ENCODE data around the gene FYN. TPM values are rescaled to one million over a fixed set of nuclear protein-coding genes. Genes with fewer than 3 reads are reported as not detected.

The FYN gene
- total and polyA plus RNA-seq, 2 donors = 93.9 to 97.6 TPM

DNA sequence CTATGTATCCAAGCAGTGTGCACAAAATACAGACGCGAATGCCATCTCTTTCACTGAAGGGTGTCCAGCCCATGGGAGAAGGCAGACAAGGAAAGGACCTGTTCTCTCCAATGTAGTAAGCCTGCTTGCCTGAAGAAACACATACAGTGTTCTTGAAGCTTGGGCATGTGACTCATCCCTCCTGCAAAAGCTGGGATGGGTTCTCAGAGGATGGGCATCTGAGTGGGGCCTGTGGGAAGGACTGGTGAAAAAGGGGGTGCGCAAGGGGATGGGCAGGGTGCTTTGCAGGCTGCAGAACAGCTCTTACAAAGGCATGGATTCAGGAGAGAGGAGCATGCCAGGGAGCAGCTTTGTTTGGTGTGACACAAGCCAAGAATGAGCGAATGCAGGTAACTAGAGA is 128.1 kb downstream of the FYN start:
- H3K9me3 ChIP-seq (ENCODE audit: control insufficient read depth in 2 of 2, insufficient read depth in 1 of 2, low read length in 1 of 2) = no peaks in the 10 kb centered on the region
- 98% methylated on average over 4 of the region's 4 CpGs for WGBS
- no peak overlapping the region for H3K27ac ChIP-seq (ENCODE audit: low read depth in 1 of 2, low read length in 1 of 2)
- DNase-seq (ENCODE audit: low read depth in 6 of 9, low spot score in 9 of 9) = no peak
- H3K27me3 ChIP-seq (ENCODE audit: control insufficient read depth in 2 of 2, insufficient read depth in 1 of 2, low read length in 1 of 2) = no peaks in the 10 kb centered on the region
- H3K4me1 ChIP-seq (ENCODE audit: control insufficient read depth in 2 of 2, insufficient read depth in 2 of 2, low read length in 2 of 2) = peaks cover 23 to 28% of the 10 kb centered on the region in 2 donors
- H3K36me3 ChIP-seq (ENCODE audit: control insufficient read depth in 2 of 2, insufficient read depth in 2 of 2, low read length in 1 of 2) = peaks cover 4 to 32% of the 10 kb centered on the region in 2 donors
- no peak overlapping the region for H3K4me3 ChIP-seq (ENCODE audit: low read length in 2 of 2)

DNA sequence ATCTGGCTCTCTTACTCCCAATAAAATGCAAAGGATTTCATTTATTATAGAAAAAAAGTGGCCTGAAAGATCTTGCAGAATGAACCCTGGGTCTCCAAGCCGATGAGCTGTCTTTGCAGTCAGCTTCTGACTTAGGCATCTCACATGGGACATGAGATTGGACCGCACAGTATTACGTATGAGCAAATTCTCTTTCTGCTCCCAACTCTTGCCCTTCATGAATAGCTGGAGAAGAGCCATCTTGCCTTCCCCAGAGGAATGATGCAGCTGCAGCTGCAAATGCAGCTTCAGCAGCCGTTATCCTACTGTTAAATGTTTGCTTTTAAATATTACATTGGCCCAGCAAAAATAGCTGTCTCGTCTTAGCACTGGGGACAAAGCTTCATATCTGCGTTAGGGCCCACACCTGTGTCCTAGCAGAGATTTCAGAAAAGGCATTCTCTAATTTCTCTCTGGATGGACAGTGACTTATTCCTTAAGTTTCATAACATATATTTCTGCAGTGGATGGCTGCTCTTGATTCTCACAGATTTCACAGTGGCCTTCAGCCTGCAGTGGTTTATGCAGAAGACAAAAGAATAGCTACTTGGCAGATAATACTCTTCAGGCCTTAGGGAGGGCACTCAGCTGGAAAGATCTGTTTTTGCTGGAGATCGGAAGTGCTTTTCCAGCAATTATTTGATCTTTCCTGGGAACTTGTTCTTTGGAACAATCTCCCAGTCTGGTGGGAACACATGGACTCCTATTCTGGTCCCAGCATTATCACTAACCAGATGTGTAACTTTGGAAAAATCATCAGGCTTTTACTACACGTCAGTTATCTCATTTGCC is 129.2 kb downstream of the FYN start:
- Histone ChIP-seq H3K9me3 (ENCODE audit: control insufficient read depth in 2 of 2, insufficient read depth in 1 of 2, low read length in 1 of 2) (no peaks in the 10 kb centered on the region), H3K4me1 (ENCODE audit: control insufficient read depth in 2 of 2, insufficient read depth in 2 of 2, low read length in 2 of 2) (peaks cover 20 to 25% of the 10 kb centered on the region in 2 donors), H3K36me3 (ENCODE audit: control insufficient read depth in 2 of 2, insufficient read depth in 2 of 2, low read length in 1 of 2) (peaks cover 4 to 38% of the 10 kb centered on the region in 2 donors), H3K4me3 (ENCODE audit: low read length in 2 of 2) (no peak overlapping the region), H3K27ac (ENCODE audit: low read depth in 1 of 2, low read length in 1 of 2) (peak overlapping the region in 1 of 2 donors; percentile 20), H3K27me3 (ENCODE audit: control insufficient read depth in 2 of 2, insufficient read depth in 1 of 2, low read length in 1 of 2) (no peaks in the 10 kb centered on the region)
- DNase-seq (ENCODE audit: low read depth in 6 of 9, low spot score in 9 of 9) = no peak
- 97% methylated on average over 8 of the region's 8 CpGs for WGBS

- 96% methylated on average over 5 of the region's 5 CpGs for WGBS
- Histone ChIP-seq H3K27me3 (ENCODE audit: control insufficient read depth in 2 of 2, insufficient read depth in 1 of 2, low read length in 1 of 2) (no peaks in the 10 kb centered on the region), H3K27ac (ENCODE audit: low read depth in 1 of 2, low read length in 1 of 2) (no peak overlapping the region), H3K4me3 (ENCODE audit: low read length in 2 of 2) (no peak overlapping the region), H3K9me3 (ENCODE audit: control insufficient read depth in 2 of 2, insufficient read depth in 1 of 2, low read length in 1 of 2) (no peaks in the 10 kb centered on the region), H3K4me1 (ENCODE audit: control insufficient read depth in 2 of 2, insufficient read depth in 2 of 2, low read length in 2 of 2) (peaks cover 17 to 25% of the 10 kb centered on the region in 2 donors), H3K36me3 (ENCODE audit: control insufficient read depth in 2 of 2, insufficient read depth in 2 of 2, low read length in 1 of 2) (peaks cover 10 to 44% of the 10 kb centered on the region in 2 donors)
- DNase-seq (ENCODE audit: low read depth in 6 of 9, low spot score in 9 of 9) = no peak
Observed at GRCh38 chr6:111743360-111743759, 129.9 kb downstream of the FYN start.

GRCh38 chr6:111741177-111741952 is 131.9 kb downstream of the FYN start:
- H3K36me3 ChIP-seq (ENCODE audit: control insufficient read depth in 2 of 2, insufficient read depth in 2 of 2, low read length in 1 of 2) = peaks cover 11 to 43% of the 10 kb centered on the region in 2 donors
- peaks cover under 1 to 12% of the 10 kb centered on the region in 2 donors for H3K4me1 ChIP-seq (ENCODE audit: control insufficient read depth in 2 of 2, insufficient read depth in 2 of 2, low read length in 2 of 2)
- H3K27me3 ChIP-seq (ENCODE audit: control insufficient read depth in 2 of 2, insufficient read depth in 1 of 2, low read length in 1 of 2) = no peaks in the 10 kb centered on the region
- no peaks in the 10 kb centered on the region for H3K9me3 ChIP-seq (ENCODE audit: control insufficient read depth in 2 of 2, insufficient read depth in 1 of 2, low read length in 1 of 2)
- H3K4me3 ChIP-seq (ENCODE audit: low read length in 2 of 2) = no peak overlapping the region
- WGBS = 96% methylated on average over 5 of the region's 5 CpGs
- DNase-seq (ENCODE audit: low read depth in 6 of 9, low spot score in 9 of 9) = no peak
- H3K27ac ChIP-seq (ENCODE audit: low read depth in 1 of 2, low read length in 1 of 2) = no peak overlapping the region

- no peak overlapping the region for H3K27ac ChIP-seq (ENCODE audit: low read depth in 1 of 2, low read length in 1 of 2)
- H3K36me3 ChIP-seq (ENCODE audit: control insufficient read depth in 2 of 2, insufficient read depth in 2 of 2, low read length in 1 of 2) = peaks cover 11 to 41% of the 10 kb centered on the region in 2 donors
- no peak overlapping the region for H3K4me3 ChIP-seq (ENCODE audit: low read length in 2 of 2)
- DNase-seq (ENCODE audit: low read depth in 6 of 9, low spot score in 9 of 9) = no peak
- H3K4me1 ChIP-seq (ENCODE audit: control insufficient read depth in 2 of 2, insufficient read depth in 2 of 2, low read length in 2 of 2) = peaks cover 9 to 18% of the 10 kb centered on the region in 2 donors
- 100% methylated on average over 1 of the region's 1 CpG for WGBS
- H3K9me3 ChIP-seq (ENCODE audit: control insufficient read depth in 2 of 2, insufficient read depth in 1 of 2, low read length in 1 of 2) = no peaks in the 10 kb centered on the region
- no peaks in the 10 kb centered on the region for H3K27me3 ChIP-seq (ENCODE audit: control insufficient read depth in 2 of 2, insufficient read depth in 1 of 2, low read length in 1 of 2)
Observed at GRCh38 chr6:111740506-111740905, 132.7 kb downstream of the FYN start.

DNA sequence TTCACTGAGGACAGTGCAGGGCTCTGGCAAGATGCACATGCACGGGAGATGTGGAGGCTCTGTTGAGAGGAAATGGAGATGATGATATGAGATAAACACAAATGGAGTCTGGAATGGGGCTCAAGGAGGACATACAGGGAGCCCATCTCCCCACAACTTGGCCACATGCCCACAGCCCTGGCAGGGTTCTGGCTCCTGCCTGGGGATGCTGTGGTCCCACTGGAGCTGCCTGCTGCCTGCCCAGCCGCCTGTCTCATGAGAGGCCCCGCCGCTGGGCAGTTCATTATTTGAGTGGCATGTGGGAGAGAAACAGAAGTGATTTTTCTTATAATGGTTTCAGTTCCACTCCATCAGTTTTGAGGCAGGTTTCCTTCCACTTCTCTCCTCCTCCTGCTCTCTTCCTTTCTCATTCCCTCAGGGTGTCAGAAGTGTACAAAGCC is 134.0 kb downstream of the FYN start:
- Histone ChIP-seq H3K4me1 (ENCODE audit: control insufficient read depth in 2 of 2, insufficient read depth in 2 of 2, low read length in 2 of 2) (peaks cover 12 to 25% of the 10 kb centered on the region in 2 donors), H3K27me3 (ENCODE audit: control insufficient read depth in 2 of 2, insufficient read depth in 1 of 2, low read length in 1 of 2) (no peaks in the 10 kb centered on the region), H3K27ac (ENCODE audit: low read depth in 1 of 2, low read length in 1 of 2) (no peak overlapping the region), H3K4me3 (ENCODE audit: low read length in 2 of 2) (no peak overlapping the region), H3K9me3 (ENCODE audit: control insufficient read depth in 2 of 2, insufficient read depth in 1 of 2, low read length in 1 of 2) (no peaks in the 10 kb centered on the region), H3K36me3 (ENCODE audit: control insufficient read depth in 2 of 2, insufficient read depth in 2 of 2, low read length in 1 of 2) (peaks cover 11 to 38% of the 10 kb centered on the region in 2 donors)
- DNase-seq (ENCODE audit: low read depth in 6 of 9, low spot score in 9 of 9) = no peak
- 95% methylated on average over 4 of the region's 4 CpGs for WGBS

DNA sequence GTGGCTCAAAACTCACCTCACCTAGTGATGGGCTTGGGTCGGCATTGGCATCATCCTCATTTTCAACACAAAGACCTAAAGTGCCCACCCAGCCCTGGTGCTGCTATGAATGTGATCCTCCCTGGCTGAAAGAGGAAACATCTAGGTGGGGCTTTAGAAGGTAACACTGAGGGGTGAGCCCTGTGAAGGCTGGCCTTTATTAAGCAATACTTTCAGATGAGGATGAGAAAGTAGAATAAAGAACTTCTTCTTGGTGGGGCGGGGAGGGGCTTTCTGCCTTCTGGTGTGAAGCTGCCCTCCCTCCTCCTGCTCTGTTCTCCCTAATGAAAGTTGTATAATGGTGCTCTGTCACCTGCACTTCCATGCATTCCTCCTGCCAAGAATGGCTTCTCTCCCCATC is 134.6 kb downstream of the FYN start:
- no peaks in the 10 kb centered on the region for H3K9me3 ChIP-seq (ENCODE audit: control insufficient read depth in 2 of 2, insufficient read depth in 1 of 2, low read length in 1 of 2)
- H3K27ac ChIP-seq (ENCODE audit: low read depth in 1 of 2, low read length in 1 of 2) = no peak overlapping the region
- no peak for DNase-seq (ENCODE audit: low read depth in 6 of 9, low spot score in 9 of 9)
- H3K27me3 ChIP-seq (ENCODE audit: control insufficient read depth in 2 of 2, insufficient read depth in 1 of 2, low read length in 1 of 2) = no peaks in the 10 kb centered on the region
- no peak overlapping the region for H3K4me3 ChIP-seq (ENCODE audit: low read length in 2 of 2)
- 94% methylated on average over 2 of the region's 2 CpGs for WGBS
- peaks cover 14 to 44% of the 10 kb centered on the region in 2 donors for H3K36me3 ChIP-seq (ENCODE audit: control insufficient read depth in 2 of 2, insufficient read depth in 2 of 2, low read length in 1 of 2)
- peaks cover 12 to 25% of the 10 kb centered on the region in 2 donors for H3K4me1 ChIP-seq (ENCODE audit: control insufficient read depth in 2 of 2, insufficient read depth in 2 of 2, low read length in 2 of 2)

GRCh38 chr6:111738156-111738555 is 135.1 kb downstream of the FYN start:
- Histone ChIP-seq H3K27me3 (ENCODE audit: control insufficient read depth in 2 of 2, insufficient read depth in 1 of 2, low read length in 1 of 2) (no peaks in the 10 kb centered on the region), H3K4me1 (ENCODE audit: control insufficient read depth in 2 of 2, insufficient read depth in 2 of 2, low read length in 2 of 2) (peaks cover 12 to 25% of the 10 kb centered on the region in 2 donors), H3K36me3 (ENCODE audit: control insufficient read depth in 2 of 2, insufficient read depth in 2 of 2, low read length in 1 of 2) (peaks cover 17 to 48% of the 10 kb centered on the region in 2 donors), H3K9me3 (ENCODE audit: control insufficient read depth in 2 of 2, insufficient read depth in 1 of 2, low read length in 1 of 2) (no peaks in the 10 kb centered on the region), H3K27ac (ENCODE audit: low read depth in 1 of 2, low read length in 1 of 2) (no peak overlapping the region), H3K4me3 (ENCODE audit: low read length in 2 of 2) (no peak overlapping the region)
- no peak for DNase-seq (ENCODE audit: low read depth in 6 of 9, low spot score in 9 of 9)
- over 99% methylated on average over 3 of the region's 3 CpGs for WGBS

DNA sequence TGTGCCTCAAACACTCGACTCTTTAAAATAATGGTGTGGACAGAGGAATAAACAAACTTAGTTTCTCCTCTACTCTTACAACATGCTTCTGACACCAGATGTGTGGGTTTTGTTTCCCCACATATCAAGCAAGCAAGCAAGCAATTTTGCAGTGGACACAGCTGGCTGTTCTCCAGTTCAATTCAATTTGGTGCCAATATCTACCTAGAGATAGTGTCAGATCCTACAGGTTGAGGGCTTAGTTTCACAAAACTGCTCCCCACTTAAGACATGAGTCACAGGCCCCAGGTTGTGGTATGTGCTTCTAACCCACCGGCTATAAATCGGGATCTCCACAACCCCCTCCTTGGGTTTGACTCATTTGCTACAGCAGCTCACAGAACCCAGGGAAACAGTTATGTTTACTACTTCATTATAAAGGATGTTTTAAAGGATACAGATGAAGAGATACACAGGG is 136.2 kb downstream of the FYN start:
- H3K4me1 ChIP-seq (ENCODE audit: control insufficient read depth in 2 of 2, insufficient read depth in 2 of 2, low read length in 2 of 2) = peaks cover 12 to 25% of the 10 kb centered on the region in 2 donors
- no peaks in the 10 kb centered on the region for H3K27me3 ChIP-seq (ENCODE audit: control insufficient read depth in 2 of 2, insufficient read depth in 1 of 2, low read length in 1 of 2)
- H3K9me3 ChIP-seq (ENCODE audit: control insufficient read depth in 2 of 2, insufficient read depth in 1 of 2, low read length in 1 of 2) = peaks cover 0 to 9% of the 10 kb centered on the region in 2 donors
- H3K4me3 ChIP-seq (ENCODE audit: low read length in 2 of 2) = no peak overlapping the region
- H3K36me3 ChIP-seq (ENCODE audit: control insufficient read depth in 2 of 2, insufficient read depth in 2 of 2, low read length in 1 of 2) = peaks cover 21 to 54% of the 10 kb centered on the region in 2 donors
- WGBS = 96% methylated on average over 3 of the region's 3 CpGs
- H3K27ac ChIP-seq (ENCODE audit: low read depth in 1 of 2, low read length in 1 of 2) = no peak overlapping the region
- no peak for DNase-seq (ENCODE audit: low read depth in 6 of 9, low spot score in 9 of 9)
